Hepatocyte (in vitro differentiated cells): ENCODE results near the gene SLX4IP.

ENCODE experiments used
- EZH2 ChIP-seq: fragments of 200-600 bp; sonication (generic); IDR thresholded peaks from 2 replicates; pipeline ENCODE4 v1.6.1; 2016; ENCODE audit warnings: antibody characterized with exemption, mild to moderate bottlenecking, borderline replicate concordance
- TF ChIP-seq, protein P1 (sequence below): fragments of 200-600 bp; sonication (generic); IDR thresholded peaks from 2 replicates; pipeline ENCODE4 v1.5.1; 2016; ENCODE audit warnings: antibody characterized with exemption, mild to moderate bottlenecking; ENCODE audit not compliant: poor library complexity

- TF ChIP-seq, protein P1, sequence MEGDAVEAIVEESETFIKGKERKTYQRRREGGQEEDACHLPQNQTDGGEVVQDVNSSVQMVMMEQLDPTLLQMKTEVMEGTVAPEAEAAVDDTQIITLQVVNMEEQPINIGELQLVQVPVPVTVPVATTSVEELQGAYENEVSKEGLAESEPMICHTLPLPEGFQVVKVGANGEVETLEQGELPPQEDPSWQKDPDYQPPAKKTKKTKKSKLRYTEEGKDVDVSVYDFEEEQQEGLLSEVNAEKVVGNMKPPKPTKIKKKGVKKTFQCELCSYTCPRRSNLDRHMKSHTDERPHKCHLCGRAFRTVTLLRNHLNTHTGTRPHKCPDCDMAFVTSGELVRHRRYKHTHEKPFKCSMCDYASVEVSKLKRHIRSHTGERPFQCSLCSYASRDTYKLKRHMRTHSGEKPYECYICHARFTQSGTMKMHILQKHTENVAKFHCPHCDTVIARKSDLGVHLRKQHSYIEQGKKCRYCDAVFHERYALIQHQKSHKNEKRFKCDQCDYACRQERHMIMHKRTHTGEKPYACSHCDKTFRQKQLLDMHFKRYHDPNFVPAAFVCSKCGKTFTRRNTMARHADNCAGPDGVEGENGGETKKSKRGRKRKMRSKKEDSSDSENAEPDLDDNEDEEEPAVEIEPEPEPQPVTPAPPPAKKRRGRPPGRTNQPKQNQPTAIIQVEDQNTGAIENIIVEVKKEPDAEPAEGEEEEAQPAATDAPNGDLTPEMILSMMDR: no peak
- TF ChIP-seq EZH2: no peak
Observed at GRCh38 chr20:10668677-10669368, 233.7 kb downstream of the SLX4IP start.
